GM19193 (cell line): Measurements from ENCODE around the gene SMPD3.

Source experiments
- POLR2A ChIP-seq: IDR thresholded peaks from 4 replicates; pipeline ENCODE4 v1.6.1; 2011; ENCODE audit not compliant: insufficient read depth, insufficient read length; ENCODE audit errors: extremely low read depth

Gene SMPD3

GRCh38 chr16:68408967-68409366, 39.3 kb downstream of the SMPD3 start:
- no peak for TF ChIP-seq POLR2A

DNA sequence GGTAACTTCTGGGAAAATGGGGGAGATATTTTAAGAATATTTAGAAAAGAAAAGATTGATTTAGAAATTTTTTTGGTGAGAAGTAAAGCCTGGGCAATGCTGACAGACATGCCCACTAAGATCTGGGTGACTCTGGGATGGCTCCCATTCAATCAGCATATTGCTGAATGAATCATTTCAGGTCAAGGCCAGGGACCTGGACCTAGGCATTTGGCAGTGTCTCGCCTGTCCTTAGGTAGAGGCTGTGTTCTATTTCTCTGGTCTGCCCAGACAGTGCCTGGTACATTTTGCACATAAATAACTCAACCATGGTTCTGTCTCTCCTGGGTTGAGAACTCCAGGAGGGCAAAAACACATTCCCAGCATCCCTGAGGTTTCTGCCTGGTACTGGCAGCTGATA, 39.9 kb downstream of the SMPD3 start:
- TF ChIP-seq POLR2A = no peak

GRCh38 chr16:68406458-68407152, 41.7 kb downstream of the SMPD3 start:
- no peak for TF ChIP-seq POLR2A

DNA sequence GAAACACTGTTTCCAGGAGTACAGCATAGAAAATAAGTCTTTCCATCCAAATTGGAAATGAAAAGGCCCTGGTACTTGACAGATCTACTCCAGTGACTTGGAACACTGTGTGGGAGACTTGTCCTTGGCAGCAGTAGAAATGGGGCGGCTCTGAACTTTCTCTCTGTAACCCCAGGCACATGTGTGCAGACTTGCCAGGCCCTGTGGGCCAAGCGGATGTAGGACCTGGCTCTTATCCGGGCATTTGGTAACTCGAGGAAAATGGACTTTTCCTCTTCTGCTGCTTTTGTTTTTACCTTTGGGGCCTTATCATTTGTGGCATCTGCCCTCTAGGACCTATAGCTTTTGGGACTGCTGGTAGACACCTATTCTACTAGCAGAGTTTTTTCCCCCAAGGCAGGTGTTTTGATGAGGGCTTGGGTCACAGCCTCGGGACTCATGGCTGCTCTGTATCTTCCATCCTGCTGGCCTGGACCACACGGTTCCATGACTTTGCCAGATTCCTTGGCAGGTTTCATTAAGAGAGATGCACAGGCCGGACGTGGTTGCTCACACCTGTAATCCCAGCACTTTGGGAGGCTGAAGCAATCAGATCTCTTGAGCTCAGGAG, 43.5 kb downstream of the SMPD3 start:
- no peak for TF ChIP-seq POLR2A

DNA sequence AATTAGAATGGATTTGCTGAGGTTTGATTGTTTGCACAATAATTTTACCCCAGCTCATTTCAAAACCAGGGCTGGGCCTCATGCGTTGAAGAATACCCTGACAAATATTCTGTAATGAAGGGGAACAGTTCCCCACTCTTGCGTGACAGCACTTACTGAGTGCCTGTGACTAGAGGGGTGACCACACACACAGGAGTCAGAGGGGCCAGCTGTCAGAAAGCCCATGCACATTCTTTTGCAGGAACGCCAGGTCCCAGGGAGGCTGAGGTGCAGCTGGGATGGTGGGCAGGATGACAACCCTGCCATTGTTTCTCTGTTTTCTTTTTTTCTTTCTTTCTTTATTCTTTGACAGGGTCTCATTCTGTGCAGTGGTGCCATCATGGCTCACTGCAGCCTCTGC, 44.6 kb downstream of the SMPD3 start:
- TF ChIP-seq POLR2A = no peak

- no peak for TF ChIP-seq POLR2A
Measured at GRCh38 chr16:68403177-68403576, 45.1 kb downstream of the SMPD3 start.

GRCh38 chr16:68402748-68403040, 45.6 kb downstream of the SMPD3 start:
- no peak for TF ChIP-seq POLR2A

DNA sequence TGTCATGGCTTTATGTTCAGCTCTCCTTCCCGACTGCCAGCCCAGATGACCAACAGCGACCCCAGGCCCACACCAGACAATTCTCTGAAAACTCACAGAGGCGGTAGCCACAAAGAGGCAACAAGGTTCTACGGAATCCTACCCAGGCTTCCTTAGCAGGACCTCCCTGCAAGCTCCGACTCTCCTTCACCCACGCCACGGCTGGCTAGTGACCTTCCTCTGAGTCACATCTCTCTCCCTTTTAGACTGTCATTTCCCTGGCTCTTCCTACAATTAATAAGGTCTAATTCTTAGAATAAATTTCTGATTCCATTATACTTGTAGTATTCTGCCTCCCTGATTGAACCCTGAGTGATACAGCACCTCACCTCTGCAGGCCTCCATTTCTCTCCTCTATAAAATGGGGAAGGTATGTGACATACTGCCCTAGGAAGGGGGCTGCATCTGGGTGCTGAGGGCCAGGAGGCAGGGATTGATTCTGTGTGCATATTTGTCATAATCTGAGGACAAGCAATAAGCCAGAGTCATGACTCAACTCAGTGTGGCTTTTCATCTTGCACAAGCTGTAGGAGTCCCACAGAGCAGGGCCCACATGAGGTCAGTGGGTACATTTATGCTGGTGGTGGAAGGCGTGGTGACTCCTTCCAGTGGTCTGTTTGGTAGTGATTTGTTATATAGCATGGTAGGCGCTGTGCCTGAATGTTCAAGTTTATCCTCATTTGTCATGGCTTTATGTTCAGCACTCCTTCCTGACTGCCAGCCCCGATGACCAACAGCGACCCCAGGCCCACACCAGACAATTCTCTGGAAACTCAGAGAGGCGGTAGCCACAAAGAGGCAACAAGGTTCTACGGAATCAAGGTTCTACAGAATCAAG, 46.2 kb downstream of the SMPD3 start:
- no peak for TF ChIP-seq POLR2A

DNA sequence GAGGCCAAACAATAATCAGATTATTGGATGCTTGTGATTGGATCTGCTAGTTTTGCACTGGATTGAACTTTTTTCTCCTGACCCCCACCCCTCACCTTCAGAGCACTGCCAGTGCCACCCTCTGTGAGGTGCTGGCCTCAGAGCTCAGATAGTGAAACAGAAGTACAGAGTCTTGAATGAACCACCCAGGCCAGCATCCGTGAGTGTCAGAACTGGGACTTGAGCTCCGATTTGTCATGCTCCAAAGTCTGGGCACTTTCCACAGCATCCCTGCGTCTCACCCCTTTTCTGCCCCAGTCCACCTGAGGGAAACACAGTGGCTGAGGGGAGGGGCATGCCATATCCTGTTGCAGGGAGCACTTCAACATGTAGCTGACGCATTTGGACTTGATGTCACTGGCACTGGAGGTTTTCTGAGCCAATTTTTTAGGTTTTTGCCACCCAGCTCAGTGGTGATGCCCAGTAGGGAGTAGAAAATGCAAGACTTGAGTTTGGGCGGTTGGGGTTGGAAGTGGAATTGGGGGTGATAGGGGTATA, 47.3 kb downstream of the SMPD3 start:
- no peak for TF ChIP-seq POLR2A

GRCh38 chr16:68400083-68400923, 48.0 kb downstream of the SMPD3 start:
- TF ChIP-seq POLR2A = no peak

DNA sequence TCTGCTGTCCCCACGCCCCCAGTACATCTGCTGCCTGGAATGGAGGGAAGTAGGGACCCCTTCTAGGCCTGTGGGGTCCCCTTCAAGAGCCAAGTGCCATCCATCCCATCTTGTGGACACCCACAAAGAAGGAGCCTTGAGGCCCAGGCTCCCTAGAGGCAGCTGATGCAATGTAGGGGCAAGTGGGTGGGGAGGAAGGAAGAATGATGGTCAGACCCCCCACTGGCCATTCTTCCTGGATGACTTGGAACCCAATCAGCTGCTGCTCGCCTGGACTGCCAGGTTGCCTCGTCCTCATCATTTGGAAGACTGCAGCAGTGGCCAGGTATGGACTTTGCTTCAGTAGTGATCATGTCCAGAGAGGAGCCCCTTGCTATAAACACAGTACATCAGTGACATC, 48.9 kb downstream of the SMPD3 start:
- no peak for TF ChIP-seq POLR2A

DNA sequence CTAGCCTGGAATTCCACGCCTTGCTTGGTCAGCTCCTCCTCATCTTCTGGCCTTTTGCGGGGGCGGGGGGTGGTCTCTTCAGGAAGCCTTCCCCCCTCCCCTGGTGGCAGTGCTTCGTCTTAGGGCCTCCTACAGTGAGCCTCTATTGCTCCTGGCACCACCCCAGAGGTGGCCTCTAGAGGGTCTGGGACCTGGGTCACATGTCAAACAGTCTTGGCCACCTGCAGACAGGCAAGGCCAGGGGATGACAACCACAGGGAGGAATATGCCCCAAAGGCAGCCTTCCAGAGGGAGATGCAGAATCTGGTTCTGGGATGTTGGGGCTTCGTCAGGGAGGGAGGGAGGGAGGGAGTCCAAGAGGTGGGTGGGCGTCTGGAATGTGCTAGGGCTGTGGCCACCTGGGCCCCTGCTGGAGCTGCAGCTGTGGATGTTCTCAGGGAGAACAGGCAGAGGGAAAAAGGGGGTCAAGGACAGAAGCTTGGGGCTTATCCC, 50.6 kb downstream of the SMPD3 start:
- TF ChIP-seq POLR2A = no peak

GRCh38 chr16:68396481-68396880, 51.8 kb downstream of the SMPD3 start:
- no peak for TF ChIP-seq POLR2A

- TF ChIP-seq POLR2A = no peak
Measured at GRCh38 chr16:68395815-68396214, 52.5 kb downstream of the SMPD3 start.
